ENCODE measurements around the gene ARHGEF10L. TPM values are rescaled to one million over a fixed set of nuclear protein-coding genes. Genes with fewer than 3 reads are reported as not detected.

ARHGEF10L gene
- total RNA-seq, 1 donor from 2014 or later = 25.7 TPM

DNA sequence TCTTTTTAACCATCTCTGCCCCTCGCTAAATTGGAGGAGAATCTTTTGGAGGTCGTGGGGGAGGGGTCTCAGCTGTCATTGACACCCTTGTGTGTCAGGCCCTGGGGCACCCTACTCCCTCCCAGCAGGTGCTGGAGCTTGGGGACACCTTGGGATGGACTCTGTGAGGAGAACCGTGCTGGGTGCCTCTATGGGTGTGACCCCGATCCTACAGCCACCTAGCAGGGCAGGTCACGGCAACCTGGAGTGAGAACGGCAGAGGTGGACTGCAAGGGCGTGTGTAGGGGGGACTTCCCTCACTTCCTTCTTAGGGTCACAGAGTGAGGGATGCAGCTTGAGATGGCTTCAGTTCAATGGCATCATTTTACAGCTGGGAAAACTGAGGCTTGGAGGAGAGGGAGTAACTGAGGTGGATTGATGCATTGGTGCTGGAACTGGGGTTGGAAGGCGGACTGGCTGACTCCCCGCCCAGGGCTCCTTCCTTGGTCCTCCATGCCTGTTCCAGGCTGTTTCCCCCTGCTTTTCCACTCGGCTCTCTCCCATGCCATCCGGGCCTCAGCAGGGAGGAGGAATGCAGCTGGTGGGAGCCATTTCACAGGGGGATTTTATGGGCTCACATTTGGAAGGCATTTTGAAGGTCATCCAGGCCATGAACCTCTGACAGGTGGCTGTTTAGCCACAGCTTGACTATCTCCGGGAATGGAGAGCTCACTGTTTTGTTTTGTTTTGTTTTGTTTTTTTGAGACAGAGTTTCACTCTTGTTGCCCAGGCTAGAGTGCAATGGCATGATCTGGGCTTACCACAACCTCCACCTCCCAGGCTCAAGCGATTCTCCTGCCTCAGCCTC is 18.8 kb upstream of the ARHGEF10L start:
- FAIRE-seq (no peak), DNase-seq (ENCODE audit: low spot score in 2 of 2) (no peak)

GRCh38 chr1:17521946-17522612 is 17.4 kb upstream of the ARHGEF10L start:
- no peak for FAIRE-seq

GRCh38 chr1:17523321-17524041 is 16.0 kb upstream of the ARHGEF10L start:
- FAIRE-seq = no peak
- no peak for DNase-seq (ENCODE audit: low spot score in 2 of 2)

More at GRCh38 chr1:17521946-17522612, 17.4 kb upstream of the ARHGEF10L start:
- no peak for DNase-seq (ENCODE audit: low spot score in 2 of 2)

GRCh38 chr1:17524645-17525044 is 14.9 kb upstream of the ARHGEF10L start:
- FAIRE-seq = no peak
- no peak for DNase-seq (ENCODE audit: low spot score in 2 of 2)

- no peak for FAIRE-seq
- DNase-seq (ENCODE audit: low spot score in 2 of 2) = no peak
Observed at GRCh38 chr1:17525996-17526686, 13.4 kb upstream of the ARHGEF10L start.

DNA sequence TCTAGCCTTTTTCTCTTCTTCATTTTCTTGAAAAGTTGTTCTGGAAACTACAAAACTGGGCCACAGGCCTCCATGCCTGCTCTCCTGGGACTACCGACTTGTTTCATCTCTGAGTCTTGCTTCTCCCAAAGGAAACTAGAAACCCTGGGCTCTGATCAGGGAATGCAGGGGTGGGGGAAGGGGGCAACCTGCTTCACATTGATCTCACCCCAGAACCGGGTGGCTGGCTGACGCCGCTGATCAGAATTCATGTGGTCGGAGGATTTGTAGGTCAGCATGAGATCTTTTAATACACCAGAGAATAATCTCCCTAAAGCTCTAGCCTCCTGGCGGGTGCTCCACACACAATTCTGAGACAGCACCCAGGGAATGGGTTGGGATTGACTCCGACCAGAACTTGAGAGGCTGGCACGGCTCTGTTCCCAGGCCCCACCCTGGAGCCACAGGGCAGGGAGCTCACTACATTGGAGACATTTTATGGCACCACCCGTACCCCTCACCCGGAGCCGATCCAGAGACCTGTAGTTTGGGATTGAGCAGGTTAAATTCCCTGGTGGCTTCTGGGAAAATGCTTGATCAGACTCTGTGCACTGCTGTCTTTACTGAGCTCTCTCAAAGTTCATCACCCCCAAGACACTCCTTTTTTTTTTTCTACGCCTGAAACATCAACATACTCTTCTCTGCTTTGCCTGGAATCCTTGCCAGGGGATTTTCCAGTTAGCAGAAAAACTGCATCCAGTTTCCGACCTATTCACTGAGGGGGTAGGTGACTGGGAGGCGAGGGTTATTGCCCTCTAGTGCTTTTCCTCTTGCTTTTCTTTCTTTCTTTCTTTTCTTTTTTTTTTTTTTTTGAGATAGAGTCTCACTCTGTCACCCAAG is 12.2 kb upstream of the ARHGEF10L start:
- no peak for FAIRE-seq
- DNase-seq (ENCODE audit: low spot score in 2 of 2) = no peak

GRCh38 chr1:17529381-17529780 is 10.1 kb upstream of the ARHGEF10L start:
- no peak for DNase-seq (ENCODE audit: low spot score in 2 of 2)
- no peak for FAIRE-seq

- FAIRE-seq = no peak
- no peak for DNase-seq (ENCODE audit: low spot score in 2 of 2)
Observed at GRCh38 chr1:17531343-17531681, 8.2 kb upstream of the ARHGEF10L start.

DNA sequence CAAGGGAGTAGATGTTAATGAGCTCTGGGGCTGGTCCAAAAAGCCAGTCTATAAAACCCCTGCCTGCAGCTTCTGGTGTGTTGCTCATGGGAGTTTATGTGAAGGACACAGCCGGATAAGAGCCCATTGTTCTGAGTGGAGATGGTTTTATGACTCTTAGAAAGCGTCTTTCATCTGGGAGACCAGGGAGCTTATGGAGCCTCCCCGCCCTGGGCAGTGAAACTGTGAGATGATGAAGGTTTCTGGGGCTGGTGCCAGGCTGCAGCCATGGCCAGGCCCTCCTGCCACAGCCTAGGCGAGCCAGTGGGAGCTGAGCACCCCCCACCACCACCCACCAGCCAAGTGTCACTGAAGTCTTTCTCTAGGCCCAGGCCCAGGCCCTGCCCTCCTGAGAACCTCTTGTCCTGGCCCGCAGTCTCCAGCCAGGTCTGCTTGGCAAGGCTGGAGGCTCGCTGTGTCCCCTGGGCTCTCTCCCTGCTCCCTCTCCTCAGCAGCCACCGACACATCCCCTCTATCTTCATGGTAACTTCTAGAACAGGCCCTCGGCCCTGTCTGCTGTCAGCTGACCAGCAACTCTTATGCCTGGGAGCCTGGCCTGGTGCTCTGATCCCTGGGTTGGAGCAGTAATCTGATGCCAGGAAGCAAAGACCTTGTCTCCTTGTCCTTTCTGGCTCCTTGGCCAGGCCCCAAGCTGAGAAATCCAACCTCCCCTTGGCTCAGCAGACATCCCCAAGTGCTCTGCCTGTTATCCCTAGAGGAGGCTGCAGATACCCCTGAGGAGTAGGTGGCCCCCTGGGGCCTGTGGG is 7.6 kb upstream of the ARHGEF10L start:
- no peak for FAIRE-seq
- DNase-seq (ENCODE audit: low spot score in 2 of 2) = peak in 1 of 2 donors; percentile 42

DNA sequence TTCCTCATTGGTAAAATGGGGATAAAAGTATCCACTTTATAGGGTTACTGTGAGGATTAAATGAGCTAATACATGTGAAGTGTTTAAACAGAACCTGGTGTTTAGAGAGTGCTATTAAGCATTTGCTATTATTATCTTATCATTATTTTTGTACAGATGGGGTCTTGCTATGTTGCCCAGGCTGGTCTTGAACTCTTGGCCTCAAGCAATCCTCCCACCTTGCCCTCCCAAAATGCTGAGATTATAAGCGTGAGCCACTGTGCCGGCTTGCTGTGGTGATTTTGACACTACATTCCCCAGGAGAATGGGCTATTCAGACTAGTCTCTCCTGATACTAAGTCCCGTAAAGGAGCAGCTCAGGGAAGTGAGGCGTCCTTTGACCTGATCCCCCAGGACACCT is 6.3 kb upstream of the ARHGEF10L start:
- DNase-seq (ENCODE audit: low spot score in 2 of 2) (no peak), FAIRE-seq (no peak)

GRCh38 chr1:17535300-17535936 is 4.1 kb upstream of the ARHGEF10L start:
- FAIRE-seq = no peak
- no peak for DNase-seq (ENCODE audit: low spot score in 2 of 2)

- DNase-seq (ENCODE audit: low spot score in 2 of 2) (no peak), FAIRE-seq (no peak)
Observed at GRCh38 chr1:17538010-17538409, 1.5 kb upstream of the ARHGEF10L start.

DNA sequence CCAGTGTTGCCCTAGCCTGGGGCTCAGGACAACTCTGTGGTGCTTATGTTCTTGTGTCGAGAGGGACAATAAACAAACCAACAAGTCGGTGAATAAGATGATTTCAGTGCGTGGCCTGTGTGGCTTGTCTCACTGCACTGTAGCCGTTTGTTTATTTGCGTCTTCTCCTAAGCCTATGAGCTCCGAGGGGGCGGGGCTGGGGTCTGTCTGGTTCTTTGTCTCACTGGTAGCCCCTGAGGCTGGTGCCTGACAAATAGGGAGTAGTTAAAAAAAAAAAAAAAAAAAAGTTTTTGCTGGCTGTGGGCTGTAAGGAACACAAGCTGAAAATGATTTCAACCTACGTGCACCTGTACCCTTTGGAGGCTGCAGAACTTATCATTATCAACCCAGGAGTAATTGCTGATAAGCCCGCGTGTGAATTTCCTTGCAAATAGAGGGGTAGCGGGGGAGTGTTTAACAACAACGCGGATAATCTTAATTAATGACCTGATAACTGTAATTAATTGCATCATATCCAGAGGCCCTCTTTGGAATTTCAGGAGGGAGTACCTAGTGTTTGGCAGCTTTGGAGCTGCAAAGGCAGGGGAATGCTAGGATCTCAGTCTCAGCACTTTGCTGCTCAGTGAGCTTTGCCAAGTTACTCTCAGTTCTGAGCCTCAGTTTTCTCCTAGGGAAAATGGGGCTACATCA is 925 bp upstream of the ARHGEF10L start:
- FAIRE-seq (no peak), DNase-seq (ENCODE audit: low spot score in 2 of 2) (no peak)

GRCh38 chr1:17539118-17539476 is 401 bp upstream of the ARHGEF10L start:
- no peak for FAIRE-seq

GRCh38 chr1:17540255-17541001 is 930 bp downstream of the ARHGEF10L start:
- DNase-seq (ENCODE audit: low spot score in 2 of 2) (peak in 1 of 2 donors; percentile 41), FAIRE-seq (no peak)

More at GRCh38 chr1:17539118-17539476, 401 bp upstream of the ARHGEF10L start:
- no peak for DNase-seq (ENCODE audit: low spot score in 2 of 2)

- FAIRE-seq (no peak), DNase-seq (ENCODE audit: low spot score in 2 of 2) (no peak)
Observed at GRCh38 chr1:17542645-17543044, 3.1 kb downstream of the ARHGEF10L start.

DNA sequence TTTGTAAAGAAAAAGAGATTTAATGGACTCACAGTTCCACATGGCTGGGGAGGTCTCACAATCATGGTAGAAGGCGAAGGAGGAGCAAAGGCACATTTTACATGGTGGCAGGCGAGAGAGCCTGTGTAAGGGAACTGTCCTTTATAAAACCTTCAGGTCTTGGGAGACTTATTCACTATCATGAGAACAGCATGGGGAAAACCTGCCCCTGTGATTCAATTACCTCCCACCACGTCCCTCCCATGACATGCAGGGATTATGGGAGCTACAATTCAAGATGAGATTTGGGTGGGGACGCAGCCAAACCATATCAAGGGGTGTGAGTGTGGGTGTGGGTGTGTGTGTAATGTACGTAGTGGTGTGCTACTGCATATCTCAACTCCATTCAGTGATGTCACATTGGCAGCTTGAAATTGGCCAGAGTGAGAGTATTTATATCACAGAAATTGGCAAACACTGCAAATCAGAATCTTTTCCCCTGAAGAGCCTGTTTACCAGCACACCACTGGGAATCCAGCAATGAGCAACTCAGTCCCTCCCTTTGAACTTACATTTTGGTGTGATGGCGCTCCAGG is 5.4 kb downstream of the ARHGEF10L start:
- DNase-seq (ENCODE audit: low spot score in 2 of 2) (no peak), FAIRE-seq (no peak)

Measured in frontal cortex (tissue), 4 donors.